IgD-negative memory B cell (primary cell): ENCODE data around the gene PLEKHF1. TPM values are rescaled to one million over a fixed set of nuclear protein-coding genes. Genes with fewer than 3 reads are reported as not detected.

Experiments used
- H3K27ac Mint-ChIP-seq, 3 donors: one replicate each; pipeline ENCODE4 v1.8.0; 2020 to 2022; ENCODE audit warnings: mild to moderate bottlenecking in 3 of 3, mixed read lengths in 3 of 3, moderate library complexity in 1 of 3
- H3K27me3 Mint-ChIP-seq: one replicate; pipeline ENCODE4 v1.8.0; 2021; ENCODE audit warnings: mixed read lengths
- H3K36me3 Mint-ChIP-seq: one replicate; pipeline ENCODE4 v1.8.0; 2020; ENCODE audit warnings: mild to moderate bottlenecking, mixed read lengths
- H3K4me1 Mint-ChIP-seq, 3 donors: one replicate each; pipeline ENCODE4 v1.8.0; 2020 to 2022; ENCODE audit warnings: mixed read lengths in 3 of 3, mild to moderate bottlenecking in 1 of 3
- H3K4me3 Mint-ChIP-seq, 4 donors: one replicate each; pipeline ENCODE4 v1.8.0; 2020 to 2022; ENCODE audit warnings: mild to moderate bottlenecking in 4 of 4, mixed read lengths in 4 of 4, moderate library complexity in 3 of 4
- H3K9me3 Mint-ChIP-seq, 3 donors: one replicate each; pipeline ENCODE4 v1.8.0; 2020 to 2021; ENCODE audit warnings: mixed read lengths in 3 of 3, mild to moderate bottlenecking in 1 of 3
- polyA plus RNA-seq: library from polyadenylated mRNA; unstranded; fragments of 300-500 nt; fragmentation: Illumina TruSeq; gene quantifications from one replicate; pipeline ENCODE4 v1.2.3, GENCODE V29; 2021

PLEKHF1 gene
- polyA plus RNA-seq, 1 donor from 2014 or later: 10.2 TPM

GRCh38 chr19:29675650-29676186 is 10.5 kb downstream of the PLEKHF1 start:
- Mint-ChIP-seq H3K4me1 (peaks cover 39 to 40% (median 40%) of the 10 kb centered on the region in 3 donors), H3K9me3 (no peaks in the 10 kb centered on the region), H3K36me3 (no peaks in the 10 kb centered on the region), H3K4me3 (peak overlapping the region in 1 of 4 donors; percentile 12), H3K27me3 (no peaks in the 10 kb centered on the region), H3K27ac (peak overlapping the region in 2 of 3 donors; percentile 77 to 90)

- Mint-ChIP-seq H3K36me3 (no peaks in the 10 kb centered on the region), H3K4me3 (peak overlapping the region in 1 of 4 donors; percentile 28), H3K4me1 (peaks cover 37 to 40% (median 38%) of the 10 kb centered on the region in 3 donors), H3K27ac (peak overlapping the region; percentile 16 to 90 (median 67)), H3K9me3 (no peaks in the 10 kb centered on the region), H3K27me3 (no peaks in the 10 kb centered on the region)
Measured at GRCh38 chr19:29676586-29676985, 11.3 kb downstream of the PLEKHF1 start.

- Mint-ChIP-seq H3K9me3 (no peaks in the 10 kb centered on the region), H3K36me3 (no peaks in the 10 kb centered on the region), H3K4me3 (peak overlapping the region in 1 of 4 donors; percentile 28), H3K27ac (peak overlapping the region in 1 of 3 donors; percentile 90), H3K27me3 (no peaks in the 10 kb centered on the region), H3K4me1 (peaks cover 30 to 34% (median 31%) of the 10 kb centered on the region in 3 donors)
Measured at GRCh38 chr19:29677001-29677817, 11.9 kb downstream of the PLEKHF1 start.

GRCh38 chr19:29678484-29679106 is 13.3 kb downstream of the PLEKHF1 start:
- H3K4me1 Mint-ChIP-seq: peaks cover 17 to 20% (median 19%) of the 10 kb centered on the region in 3 donors
- H3K9me3 Mint-ChIP-seq: no peaks in the 10 kb centered on the region
- peak overlapping the region in 1 of 3 donors; percentile 67 for H3K27ac Mint-ChIP-seq

DNA sequence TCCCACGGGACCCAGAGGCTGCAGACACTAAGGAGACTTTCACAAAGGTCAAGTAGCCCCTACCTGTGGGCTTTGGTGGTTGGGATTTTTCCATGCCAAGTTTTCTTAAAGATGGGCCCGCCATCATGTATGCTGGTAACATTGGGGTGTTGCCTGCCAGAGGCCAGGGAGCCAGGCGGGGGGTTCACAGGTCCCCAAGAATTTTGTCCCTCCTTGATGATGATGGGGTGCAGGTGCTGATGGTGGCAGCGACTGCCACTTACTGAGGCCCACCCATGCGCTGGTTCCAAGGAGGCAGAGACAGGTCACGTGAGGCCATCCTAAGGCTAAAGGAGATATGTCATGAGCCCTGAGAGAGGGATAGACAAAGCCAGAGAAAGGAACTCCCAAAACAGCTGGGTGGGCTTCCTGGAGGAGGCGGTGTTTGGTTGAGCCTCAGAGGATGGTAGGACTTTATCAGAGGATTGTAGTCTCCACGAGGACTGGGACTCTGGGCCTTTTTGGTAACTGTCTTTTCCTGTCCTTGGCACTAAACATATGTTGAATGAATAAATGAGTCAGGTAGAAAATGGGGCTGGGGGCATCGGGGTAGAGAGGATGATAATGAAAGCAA is 14.4 kb downstream of the PLEKHF1 start:
- Mint-ChIP-seq H3K27ac (peak overlapping the region; percentile 31 to 96 (median 90)), H3K9me3 (no peaks in the 10 kb centered on the region), H3K4me1 (peaks cover 19% of the 10 kb centered on the region in 3 donors), H3K27me3 (no peaks in the 10 kb centered on the region), H3K36me3 (peaks cover 1% of the 10 kb centered on the region), H3K4me3 (peak overlapping the region in 2 of 4 donors; percentile 85 to 89)

More at GRCh38 chr19:29678484-29679106, 13.3 kb downstream of the PLEKHF1 start:
- H3K36me3 Mint-ChIP-seq: peaks cover 1% of the 10 kb centered on the region
- H3K27me3 Mint-ChIP-seq: no peaks in the 10 kb centered on the region
- no peak overlapping the region for H3K4me3 Mint-ChIP-seq

GRCh38 chr19:29680447-29680846 is 15.2 kb downstream of the PLEKHF1 start:
- H3K9me3 Mint-ChIP-seq: no peaks in the 10 kb centered on the region
- peak overlapping the region in 3 of 4 donors; percentile 68 to 89 (median 85) for H3K4me3 Mint-ChIP-seq
- H3K36me3 Mint-ChIP-seq: peaks cover 1% of the 10 kb centered on the region
- no peaks in the 10 kb centered on the region for H3K27me3 Mint-ChIP-seq
- H3K27ac Mint-ChIP-seq: peak overlapping the region; percentile 46 to 96 (median 90)
- H3K4me1 Mint-ChIP-seq: peaks cover 19% of the 10 kb centered on the region in 3 donors

- peaks cover 19% of the 10 kb centered on the region in 3 donors for H3K4me1 Mint-ChIP-seq
Measured at GRCh38 chr19:29680937-29681336, 15.7 kb downstream of the PLEKHF1 start.

DNA sequence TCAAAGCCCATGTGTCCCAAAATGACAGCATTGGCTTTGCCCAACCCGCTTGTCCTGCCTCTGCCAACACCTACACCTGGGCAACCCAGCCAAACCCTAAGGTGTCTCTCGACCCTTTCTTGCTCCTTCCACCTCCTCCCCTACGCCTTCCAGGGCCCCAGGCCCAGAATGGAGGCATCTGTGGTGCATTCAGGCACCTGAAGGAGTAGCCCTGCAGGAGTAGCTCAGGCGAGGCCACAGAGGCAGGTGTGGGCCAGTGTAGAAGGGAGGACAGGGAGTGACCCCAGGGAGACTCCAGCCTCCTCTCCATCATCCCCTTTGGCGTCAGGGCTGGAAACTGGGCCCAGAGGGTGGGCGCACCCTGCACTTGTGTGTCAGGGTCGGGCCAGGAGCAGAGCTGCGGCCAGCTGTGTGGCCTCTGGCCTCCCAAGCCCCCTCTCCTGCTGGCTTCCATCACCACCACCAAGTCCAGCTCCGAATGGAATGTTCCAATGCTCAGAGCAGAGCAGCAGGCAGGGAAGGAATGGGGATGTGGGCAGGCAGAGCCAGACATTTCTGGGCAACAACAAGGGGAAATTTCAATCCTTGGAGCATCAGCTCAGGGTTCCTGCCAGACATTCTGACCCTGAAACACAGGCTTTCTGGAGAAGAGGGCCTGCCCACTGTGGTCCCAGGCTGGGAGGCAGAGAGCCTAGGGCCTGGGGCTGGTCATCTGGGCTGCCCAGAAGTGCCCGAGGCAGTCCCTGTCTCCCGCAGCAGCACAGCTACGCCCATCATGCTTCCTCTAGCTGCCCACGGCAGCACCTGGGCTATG is 16.4 kb downstream of the PLEKHF1 start:
- Mint-ChIP-seq H3K27ac (peak overlapping the region in 2 of 3 donors; percentile 83 to 90), H3K4me3 (peak overlapping the region in 2 of 4 donors; percentile 54 to 71), H3K27me3 (no peaks in the 10 kb centered on the region), H3K4me1 (peaks cover 19 to 21% (median 19%) of the 10 kb centered on the region in 3 donors), H3K36me3 (peaks cover 2% of the 10 kb centered on the region), H3K9me3 (no peaks in the 10 kb centered on the region)

More at GRCh38 chr19:29680937-29681336, 15.7 kb downstream of the PLEKHF1 start:
- peak overlapping the region; percentile 46 to 90 (median 83) for H3K27ac Mint-ChIP-seq
- no peaks in the 10 kb centered on the region for H3K27me3 Mint-ChIP-seq
- peak overlapping the region in 3 of 4 donors; percentile 39 to 89 (median 68) for H3K4me3 Mint-ChIP-seq
- peaks cover 1% of the 10 kb centered on the region for H3K36me3 Mint-ChIP-seq
- H3K9me3 Mint-ChIP-seq: no peaks in the 10 kb centered on the region

- peak overlapping the region in 1 of 4 donors; percentile 14 for H3K4me3 Mint-ChIP-seq
- peaks cover 19 to 22% (median 19%) of the 10 kb centered on the region in 3 donors for H3K4me1 Mint-ChIP-seq
- H3K36me3 Mint-ChIP-seq: peaks cover 2% of the 10 kb centered on the region
- H3K27me3 Mint-ChIP-seq: no peaks in the 10 kb centered on the region
- H3K27ac Mint-ChIP-seq: peak overlapping the region in 1 of 3 donors; percentile 25
- H3K9me3 Mint-ChIP-seq: peaks cover 0 to 2% (median 0%) of the 10 kb centered on the region in 3 donors
Measured at GRCh38 chr19:29682236-29682895, 17.1 kb downstream of the PLEKHF1 start.

GRCh38 chr19:29683009-29683408 is 17.7 kb downstream of the PLEKHF1 start:
- Mint-ChIP-seq H3K9me3 (peaks cover 0 to 2% (median 0%) of the 10 kb centered on the region in 3 donors), H3K36me3 (peaks cover 2% of the 10 kb centered on the region), H3K4me3 (peak overlapping the region in 1 of 4 donors; percentile 14), H3K4me1 (peaks cover 19 to 22% (median 19%) of the 10 kb centered on the region in 3 donors), H3K27me3 (no peaks in the 10 kb centered on the region), H3K27ac (peak overlapping the region in 1 of 3 donors; percentile 25)

- no peaks in the 10 kb centered on the region for H3K27me3 Mint-ChIP-seq
- H3K4me3 Mint-ChIP-seq: no peak overlapping the region
- H3K27ac Mint-ChIP-seq: no peak overlapping the region
- peaks cover 2% of the 10 kb centered on the region for H3K36me3 Mint-ChIP-seq
- peaks cover 11 to 15% (median 13%) of the 10 kb centered on the region in 3 donors for H3K4me1 Mint-ChIP-seq
- peaks cover 0 to 5% (median 4%) of the 10 kb centered on the region in 3 donors for H3K9me3 Mint-ChIP-seq
Measured at GRCh38 chr19:29685326-29685725, 20.1 kb downstream of the PLEKHF1 start.

DNA sequence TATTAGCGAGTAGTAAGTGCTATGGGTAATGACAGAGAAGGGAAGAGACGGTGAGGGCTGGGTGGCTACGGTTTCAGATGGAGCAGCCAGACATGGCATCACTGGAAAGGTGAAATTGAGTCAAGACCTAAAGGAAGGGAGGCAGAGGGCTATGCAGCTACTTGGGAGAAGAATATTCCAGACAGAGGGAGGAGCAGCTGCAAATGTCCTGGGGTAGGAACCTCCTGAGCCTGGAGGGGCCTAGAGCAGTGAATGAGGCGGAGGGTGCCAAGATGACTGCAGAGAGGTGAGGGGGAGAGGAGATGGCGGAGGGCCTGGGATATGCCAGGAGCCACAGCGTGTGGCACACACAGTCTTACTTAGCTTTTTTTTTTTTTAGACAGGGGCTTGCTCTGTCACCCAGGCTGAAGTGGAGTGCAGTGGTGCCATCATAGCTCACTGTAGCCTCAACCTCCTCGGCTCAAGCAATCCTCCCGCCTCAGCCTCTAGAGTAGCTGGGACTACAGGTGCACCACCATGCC is 21.1 kb downstream of the PLEKHF1 start:
- Mint-ChIP-seq H3K4me1 (peaks cover 5 to 12% (median 8%) of the 10 kb centered on the region in 3 donors), H3K27me3 (no peaks in the 10 kb centered on the region), H3K4me3 (no peak overlapping the region), H3K9me3 (peaks cover 0 to 5% (median 4%) of the 10 kb centered on the region in 3 donors), H3K27ac (peak overlapping the region in 1 of 3 donors; percentile 53), H3K36me3 (peaks cover 4% of the 10 kb centered on the region)

- Mint-ChIP-seq H3K4me1 (peaks cover 5 to 12% (median 8%) of the 10 kb centered on the region in 3 donors), H3K36me3 (peaks cover 4% of the 10 kb centered on the region), H3K9me3 (peaks cover 0 to 5% (median 4%) of the 10 kb centered on the region in 3 donors), H3K4me3 (no peak overlapping the region), H3K27me3 (no peaks in the 10 kb centered on the region), H3K27ac (no peak overlapping the region)
Measured at GRCh38 chr19:29687244-29687896, 22.1 kb downstream of the PLEKHF1 start.
